Vagina (tissue), 2 donors: Measurements from ENCODE around the gene GBP7.

ENCODE experiments used
- CTCF ChIP-seq, 3 experiments: fragments of 450-650 bp in 2 of 3; fragments of 200-600 bp in 1 of 3; sonication (generic) in 1 of 3; IDR thresholded peaks; one replicate each; pipeline ENCODE4 v1.5.1; 2017 to 2019; ENCODE audit warnings: antibody characterized with exemption in 3 of 3, mild to moderate bottlenecking in 2 of 3, moderate library complexity in 2 of 3
- POLR2AphosphoS5 ChIP-seq, 2 donors: sonication (generic); formaldehyde crosslinking; IDR thresholded peaks; one replicate each; pipeline ENCODE4 v1.9.0; 2017; ENCODE audit warnings: antibody characterized with exemption in 2 of 2, mild to moderate bottlenecking in 2 of 2, low read depth in 1 of 2; ENCODE audit not compliant: insufficient read depth in 1 of 2

DNA sequence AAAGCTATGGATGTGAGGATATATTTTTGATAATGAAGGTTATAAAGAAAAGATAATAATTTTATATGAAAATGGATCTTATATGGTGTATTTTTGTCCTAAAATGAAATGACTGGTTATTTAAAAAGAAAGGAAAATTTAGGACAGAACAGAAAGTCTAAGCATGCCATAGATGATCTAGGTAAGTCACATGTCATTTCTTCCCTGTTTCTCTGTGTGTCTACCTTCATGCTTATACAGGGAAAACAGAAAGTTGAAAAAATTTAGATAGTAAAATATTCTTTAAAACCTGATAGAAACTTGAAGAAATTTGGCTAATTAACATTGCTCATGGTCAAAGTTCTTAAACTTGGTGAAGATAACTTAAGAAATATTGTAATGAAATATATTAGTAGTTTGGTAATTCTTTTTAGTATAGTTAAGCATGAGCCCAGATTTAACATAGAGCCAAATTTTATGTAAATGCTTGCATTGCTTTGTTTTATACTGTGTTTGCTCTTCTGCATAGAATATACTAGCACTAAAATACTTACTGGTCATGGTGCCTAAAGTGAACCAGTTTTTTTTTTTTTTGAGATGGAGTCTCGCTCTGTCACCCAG, 35.3 kb upstream of the GBP7 start:
- TF ChIP-seq CTCF (IDR thresholded peaks at IDR 0.05) (no peak), POLR2AphosphoS5 (IDR thresholded peaks at IDR 0.05; ENCODE audit: insufficient read depth in 1 of 2, low read depth in 1 of 2) (no peak)
